Right lobe of liver (tissue), 6 donors: ENCODE data around the gene GPR148. TPM values are rescaled to one million over a fixed set of nuclear protein-coding genes. Genes with fewer than 3 reads are reported as not detected.

ENCODE experiments used
- ATAC-seq, 4 donors: fragments of 200-7000 bp; cut with Tn5 transposase; one replicate each; pipeline ENCODE4 v1.9.1; 2020; ENCODE audit warnings: mild to moderate bottlenecking in 4 of 4, moderate library complexity in 4 of 4
- DNase-seq, 3 donors: peaks; one replicate each; pipeline ENCODE4 v3.0.0-alpha.2; 2020
- H3K27ac ChIP-seq, 3 donors: fragments of 200-600 bp; one replicate each; pipeline ENCODE4 v1.8.0; 2022
- H3K27me3 ChIP-seq, 2 donors: fragments of 200-600 bp; one replicate each; pipeline ENCODE4 v1.8.0; 2022
- H3K36me3 ChIP-seq, 4 donors: fragments of 200-600 bp; sonication (generic) in 1 of 4; one replicate each; pipeline versions ENCODE4 v1.5.1 to v1.8.0; 2017 to 2022; ENCODE audit warnings: control low read depth in 1 of 4
- H3K4me1 ChIP-seq, 4 donors: fragments of 200-600 bp; sonication (generic) in 1 of 4; one replicate each; pipeline versions ENCODE4 v1.5.1 to v1.8.0; 2017 to 2022; ENCODE audit warnings: control low read depth in 1 of 4
- H3K4me3 ChIP-seq, 3 donors: fragments of 200-600 bp; one replicate each; pipeline ENCODE4 v1.8.0; 2022
- H3K9me3 ChIP-seq, 4 donors: fragments of 200-600 bp; sonication (generic) in 1 of 4; one replicate each; pipeline versions ENCODE4 v1.5.1 to v1.8.0; 2017 to 2022; ENCODE audit warnings: control low read depth in 1 of 4
- POLR2A ChIP-seq: fragments of 450-650 bp; IDR thresholded peaks from one replicate; pipeline ENCODE4 v1.6.1; 2017; ENCODE audit warnings: antibody characterized with exemption, mild to moderate bottlenecking
- WGBS: methylation state at CpG from one replicate; pipeline ENCODE4 v1.1.6; 2018; ENCODE audit warnings: low coverage, low lambda C conversion rate; ENCODE audit not compliant: insufficient coverage; ENCODE audit errors: missing lambda C conversion rate; 5-methylcytosine and 5-hydroxymethylcytosine counted together
- intact Hi-C, 2 donors: fragments of 100-400 bp; cut with DNase I; formaldehyde crosslinking; loops; one replicate each; pipeline versions ENCODE4 v1.11.2 to v1.14.1; 2022
- total RNA-seq, 6 experiments: library from RNA; depleted of rRNA in 2 of 6; stranded (reverse); fragments of >200 nt in 2 of 6; fragmentation: NEBNext Ultra II Directional in 3 of 6; extraction: Animal tissue kit (Norgen Biotek cat#: 25700) in 3 of 6; gene quantifications; one replicate each; pipeline versions ENCODE4 v1.1.0 to v1.2.4, GENCODE V29; 2016 to 2023
- TF ChIP-seq, protein P1 (sequence below), 4 donors: fragments of 200-600 bp in 3 of 4; fragments of 450-650 bp in 1 of 4; IDR thresholded peaks; one replicate each; pipeline versions ENCODE4 v1.5.1 to v1.8.0; 2016 to 2022; ENCODE audit warnings: antibody characterized with exemption in 4 of 4, mild to moderate bottlenecking in 2 of 4
- donor health status: DM: no; HTN: yes; CAD: no.
- donor health status: DM: no; HTN: no; CAD: no.
- donor health status: DM: no; HTN: no; CAD: no.
- donor health status: DM: no; HTN: yes; CAD: no.
- donor health status: DM: no; HTN: yes; CAD: no.

GPR148 gene
- total RNA-seq, 6 experiments from 2014 or later = not detected

DNA sequence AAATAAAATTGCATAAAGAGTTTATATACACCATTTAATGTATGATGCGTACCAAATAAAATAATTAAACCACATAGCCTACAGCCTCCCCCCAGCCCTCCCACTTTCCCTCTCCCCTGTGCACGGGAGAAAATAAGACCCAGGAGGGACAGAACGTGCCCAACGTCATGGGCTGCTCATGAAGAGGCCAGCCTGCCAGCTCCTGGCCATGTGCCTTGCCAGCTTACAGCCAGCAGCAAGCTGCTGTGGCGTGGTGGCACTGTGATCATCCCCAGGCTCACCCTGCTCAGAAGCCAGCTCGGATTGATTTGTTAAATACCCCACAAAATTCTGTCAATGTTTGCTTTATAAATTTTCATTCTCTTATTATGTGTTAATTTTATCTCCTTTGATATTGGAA lies 7.6 kb downstream of the GPR148 start:
- Histone ChIP-seq H3K27ac (no peak overlapping the region), H3K36me3 (no peaks in the 10 kb centered on the region), H3K9me3 (no peaks in the 10 kb centered on the region), H3K4me3 (no peak overlapping the region), H3K4me1 (no peaks in the 10 kb centered on the region), H3K27me3 (no peaks in the 10 kb centered on the region)
- TF ChIP-seq POLR2A = no peak
- TF ChIP-seq, protein P1, sequence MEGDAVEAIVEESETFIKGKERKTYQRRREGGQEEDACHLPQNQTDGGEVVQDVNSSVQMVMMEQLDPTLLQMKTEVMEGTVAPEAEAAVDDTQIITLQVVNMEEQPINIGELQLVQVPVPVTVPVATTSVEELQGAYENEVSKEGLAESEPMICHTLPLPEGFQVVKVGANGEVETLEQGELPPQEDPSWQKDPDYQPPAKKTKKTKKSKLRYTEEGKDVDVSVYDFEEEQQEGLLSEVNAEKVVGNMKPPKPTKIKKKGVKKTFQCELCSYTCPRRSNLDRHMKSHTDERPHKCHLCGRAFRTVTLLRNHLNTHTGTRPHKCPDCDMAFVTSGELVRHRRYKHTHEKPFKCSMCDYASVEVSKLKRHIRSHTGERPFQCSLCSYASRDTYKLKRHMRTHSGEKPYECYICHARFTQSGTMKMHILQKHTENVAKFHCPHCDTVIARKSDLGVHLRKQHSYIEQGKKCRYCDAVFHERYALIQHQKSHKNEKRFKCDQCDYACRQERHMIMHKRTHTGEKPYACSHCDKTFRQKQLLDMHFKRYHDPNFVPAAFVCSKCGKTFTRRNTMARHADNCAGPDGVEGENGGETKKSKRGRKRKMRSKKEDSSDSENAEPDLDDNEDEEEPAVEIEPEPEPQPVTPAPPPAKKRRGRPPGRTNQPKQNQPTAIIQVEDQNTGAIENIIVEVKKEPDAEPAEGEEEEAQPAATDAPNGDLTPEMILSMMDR (IDR thresholded peaks at IDR 0.05) = no peak
- intact Hi-C loops = no loop called here
- 60% methylated on average over 4 of the region's 6 CpGs for WGBS
- DNase-seq (no peak), ATAC-seq (no peak)

DNA sequence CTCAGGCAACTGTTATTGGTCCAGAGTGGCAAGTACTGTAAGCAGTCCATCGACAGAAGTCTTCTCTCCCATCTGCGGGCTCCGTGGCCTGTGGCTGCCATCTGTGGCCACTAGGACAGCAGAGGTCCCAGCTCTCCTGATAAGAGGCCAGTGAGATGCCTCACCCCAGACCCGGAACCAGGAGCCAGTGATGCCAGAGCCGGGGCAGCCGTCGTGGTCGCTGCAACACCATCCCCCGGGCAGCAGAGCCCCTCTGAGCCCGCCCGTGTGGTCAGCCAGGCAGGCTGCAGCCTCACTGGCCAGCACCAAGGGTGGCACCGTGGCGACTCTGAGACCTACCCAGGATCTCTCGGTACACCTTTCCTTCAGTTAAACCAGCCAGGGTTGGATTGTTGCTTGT lies 8.7 kb downstream of the GPR148 start:
- intact Hi-C loops = no loop called here
- 60% methylated on average over 4 of the region's 14 CpGs for WGBS
- H3K27ac ChIP-seq = no peak overlapping the region

DNA sequence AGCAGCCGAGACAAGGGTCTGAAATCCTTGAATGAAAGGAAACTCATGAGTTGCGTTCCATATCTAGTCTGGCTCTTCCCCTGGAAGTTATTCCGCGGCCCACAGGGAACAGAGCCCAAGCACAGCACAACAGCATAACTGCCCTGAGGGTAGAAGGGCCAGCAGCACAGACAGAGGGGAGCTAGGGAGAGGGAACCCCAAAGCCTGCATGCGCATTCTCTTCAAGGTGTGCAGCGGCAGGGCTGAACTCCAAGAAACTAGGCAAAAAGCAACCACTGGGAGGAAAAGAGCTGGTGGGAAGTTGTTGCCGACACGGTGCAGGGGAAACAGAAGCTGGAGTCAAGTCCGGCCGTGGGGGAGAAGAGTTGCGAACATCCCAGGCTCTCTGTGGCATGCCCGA lies 11.8 kb downstream of the GPR148 start:
- no peak overlapping the region for H3K27ac ChIP-seq
- intact Hi-C loops = no loop called here
- no peaks in the 10 kb centered on the region for H3K9me3 ChIP-seq
- H3K27me3 ChIP-seq = no peaks in the 10 kb centered on the region
- no peak overlapping the region for H3K4me3 ChIP-seq
- DNase-seq (no peak), ATAC-seq (no peak)
- 65% methylated on average over 10 of the region's 12 CpGs for WGBS
- H3K36me3 ChIP-seq = no peaks in the 10 kb centered on the region
- TF ChIP-seq, protein P1 (IDR thresholded peaks at IDR 0.05) = no peak
- TF ChIP-seq POLR2A = no peak
- no peaks in the 10 kb centered on the region for H3K4me1 ChIP-seq

More for the DNA sequence above, 8.7 kb downstream of the GPR148 start:
- H3K9me3 ChIP-seq = no peaks in the 10 kb centered on the region
- ATAC-seq (no peak), DNase-seq (no peak)
- H3K27me3 ChIP-seq = no peaks in the 10 kb centered on the region
- no peaks in the 10 kb centered on the region for H3K4me1 ChIP-seq
- TF ChIP-seq, protein P1 (IDR thresholded peaks at IDR 0.05) = no peak
- no peak for TF ChIP-seq POLR2A
- H3K4me3 ChIP-seq = no peak overlapping the region
- no peaks in the 10 kb centered on the region for H3K36me3 ChIP-seq

DNA sequence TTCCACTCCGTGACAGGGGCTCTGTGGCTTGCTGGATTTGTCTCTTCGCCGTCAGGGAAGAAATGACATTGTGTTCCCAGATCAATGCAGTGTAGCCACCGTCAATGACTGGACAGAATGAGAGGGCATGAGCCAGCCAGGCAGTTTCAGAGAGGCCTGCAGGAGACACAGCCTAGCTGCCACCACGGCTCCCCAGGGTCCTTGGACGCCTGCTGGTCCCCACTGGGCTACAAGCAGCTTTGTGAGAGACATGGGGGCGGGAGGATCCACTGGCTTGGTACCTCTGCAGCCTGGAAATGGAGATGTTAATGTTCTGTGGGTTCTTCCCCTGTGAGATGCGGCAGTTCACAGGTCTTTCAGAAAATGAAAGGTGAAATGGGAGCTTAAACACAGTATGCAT lies 14.4 kb downstream of the GPR148 start:
- intact Hi-C loops = no loop called here
- ATAC-seq (no peak), DNase-seq (no peak)
- no peaks in the 10 kb centered on the region for H3K36me3 ChIP-seq
- H3K4me1 ChIP-seq = no peaks in the 10 kb centered on the region
- H3K27ac ChIP-seq = no peak overlapping the region
- 78% methylated on average over 4 of the region's 8 CpGs for WGBS
- H3K27me3 ChIP-seq = no peaks in the 10 kb centered on the region
- no peaks in the 10 kb centered on the region for H3K9me3 ChIP-seq
- TF ChIP-seq, protein P1 (IDR thresholded peaks at IDR 0.05) = no peak
- no peak overlapping the region for H3K4me3 ChIP-seq
